HG03045 (cell line): ENCODE data around the gene CYP3A5.

Source experiments
- ATAC-seq: cut with Tn5 transposase; IDR thresholded peaks from one replicate; pipeline ENCODE4 v1.9.1; 2021; ENCODE audit warnings: mild to moderate bottlenecking, moderate library complexity; ENCODE audit not compliant: unreplicated experiment

Gene CYP3A5

GRCh38 chr7:99616359-99617191 is 63.2 kb downstream of the CYP3A5 start, which contains the start of gene ZSCAN25:
ZSCAN25 (plus strand) TSS chr7:99616946; CDS start chr7:99619607, 2,661 bp downstream.
- peak; percentile 96 for ATAC-seq

GRCh38 chr7:99615989-99616358 is 63.8 kb downstream of the CYP3A5 start:
- no peak for ATAC-seq

- ATAC-seq, result no peak
Observed at GRCh38 chr7:99614495-99614894, 65.3 kb downstream of the CYP3A5 start.

- ATAC-seq, result no peak
Observed at GRCh38 chr7:99607548-99607947, 72.2 kb downstream of the CYP3A5 start.

GRCh38 chr7:99606531-99606930 is 73.3 kb downstream of the CYP3A5 start:
- no peak for ATAC-seq

GRCh38 chr7:99605527-99605926 is 74.3 kb downstream of the CYP3A5 start:
- ATAC-seq, result no peak

GRCh38 chr7:99601656-99602310 is 78.0 kb downstream of the CYP3A5 start:
- no peak for ATAC-seq

GRCh38 chr7:99599836-99600235 is 80.0 kb downstream of the CYP3A5 start:
- no peak for ATAC-seq
